HUES48 (cell line): ENCODE data around the gene LCOR.

Source experiments
- H3K27ac ChIP-seq: one replicate; pipeline ENCODE4 v1.7.0; 2013; ENCODE audit warnings: low read depth, low read length, inconsistent platforms
- H3K27me3 ChIP-seq: 2 replicates; pipeline ENCODE4 v1.6.1; 2013; ENCODE audit warnings: mild to moderate bottlenecking, low read length; ENCODE audit not compliant: control insufficient read depth, insufficient read depth
- H3K36me3 ChIP-seq: 2 replicates; pipeline ENCODE4 v1.6.1; 2013; ENCODE audit warnings: low read length; ENCODE audit not compliant: control insufficient read depth, insufficient read depth
- H3K4me1 ChIP-seq: 2 replicates; pipeline ENCODE4 v1.6.1; 2013; ENCODE audit warnings: mild to moderate bottlenecking, low read length; ENCODE audit not compliant: control insufficient read depth, insufficient read depth
- H3K4me3 ChIP-seq: 2 replicates; pipeline ENCODE4 v1.5.1; 2013; ENCODE audit warnings: mild to moderate bottlenecking, low read depth, low read length
- H3K9ac ChIP-seq: 2 replicates; pipeline ENCODE4 v1.6.1; 2013; ENCODE audit warnings: mild to moderate bottlenecking, low read depth, low read length, moderate library complexity
- H3K9me3 ChIP-seq: 2 replicates; pipeline ENCODE4 v1.6.1; 2013; ENCODE audit warnings: low read length; ENCODE audit not compliant: control insufficient read depth, insufficient read depth

LCOR gene

GRCh38 chr10:96890580-96890979 lies 58.5 kb downstream of the LCOR start:
- Histone ChIP-seq H3K4me1 (peaks cover 12% of the 10 kb centered on the region; the same call in 1 of the 2 replicates), H3K36me3 (no peaks in the 10 kb centered on the region; the same call in 1 of the 2 replicates), H3K27me3 (no peaks in the 10 kb centered on the region), H3K4me3 (no peak overlapping the region), H3K27ac (no peak overlapping the region), H3K9me3 (no peaks in the 10 kb centered on the region), H3K9ac (no peak overlapping the region)

- Histone ChIP-seq H3K27ac (no peak overlapping the region), H3K9ac (no peak overlapping the region), H3K36me3 (no peaks in the 10 kb centered on the region), H3K4me1 (peaks cover 15% of the 10 kb centered on the region), H3K4me3 (no peak overlapping the region), H3K27me3 (no peaks in the 10 kb centered on the region), H3K9me3 (no peaks in the 10 kb centered on the region)
These were observed 59.7 kb downstream of the LCOR start for GRCh38 chr10:96891840-96892239.

GRCh38 chr10:96895662-96896424 lies 63.7 kb downstream of the LCOR start:
- H3K27me3 ChIP-seq, result no peaks in the 10 kb centered on the region
- peaks cover 12% of the 10 kb centered on the region for H3K4me1 ChIP-seq
- no peaks in the 10 kb centered on the region for H3K9me3 ChIP-seq
- H3K36me3 ChIP-seq, result no peaks in the 10 kb centered on the region
- H3K27ac ChIP-seq, result no peak overlapping the region
- H3K4me3 ChIP-seq, result no peak overlapping the region
- no peak overlapping the region for H3K9ac ChIP-seq

GRCh38 chr10:96896884-96897589 lies 64.9 kb downstream of the LCOR start:
- Histone ChIP-seq H3K27ac (no peak overlapping the region), H3K4me1 (peaks cover 12% of the 10 kb centered on the region), H3K36me3 (no peaks in the 10 kb centered on the region), H3K9me3 (no peaks in the 10 kb centered on the region), H3K9ac (no peak overlapping the region), H3K4me3 (no peak overlapping the region), H3K27me3 (no peaks in the 10 kb centered on the region)

GRCh38 chr10:96902117-96902516 lies 70.0 kb downstream of the LCOR start:
- Histone ChIP-seq H3K9ac (no peak overlapping the region), H3K4me1 (peaks cover 28% of the 10 kb centered on the region), H3K36me3 (no peaks in the 10 kb centered on the region), H3K27ac (no peak overlapping the region), H3K9me3 (no peaks in the 10 kb centered on the region), H3K27me3 (no peaks in the 10 kb centered on the region), H3K4me3 (no peak overlapping the region)

GRCh38 chr10:96902731-96903358 lies 70.7 kb downstream of the LCOR start:
- Histone ChIP-seq H3K4me3 (no peak overlapping the region), H3K9me3 (no peaks in the 10 kb centered on the region), H3K9ac (no peak overlapping the region), H3K27ac (no peak overlapping the region), H3K27me3 (no peaks in the 10 kb centered on the region), H3K4me1 (peaks cover 25% of the 10 kb centered on the region), H3K36me3 (no peaks in the 10 kb centered on the region)

- no peaks in the 10 kb centered on the region for H3K9me3 ChIP-seq
These were observed 72.5 kb downstream of the LCOR start for GRCh38 chr10:96904648-96905047.

GRCh38 chr10:96906864-96907263 lies 74.8 kb downstream of the LCOR start:
- peak overlapping the region; percentile 7; the same call in 1 of the 2 replicates for H3K4me3 ChIP-seq
- peaks cover 33% of the 10 kb centered on the region for H3K4me1 ChIP-seq
- H3K27me3 ChIP-seq, result no peaks in the 10 kb centered on the region
- peak overlapping the region; percentile 13 for H3K27ac ChIP-seq
- no peak overlapping the region for H3K9ac ChIP-seq
- H3K9me3 ChIP-seq, result no peaks in the 10 kb centered on the region
- no peaks in the 10 kb centered on the region; the same call in 1 of the 2 replicates for H3K36me3 ChIP-seq

More at GRCh38 chr10:96904648-96905047, 72.5 kb downstream of the LCOR start:
- Histone ChIP-seq H3K4me1 (peaks cover 33% of the 10 kb centered on the region), H3K4me3 (no peak overlapping the region), H3K27me3 (no peaks in the 10 kb centered on the region), H3K9ac (no peak overlapping the region), H3K27ac (no peak overlapping the region), H3K36me3 (no peaks in the 10 kb centered on the region; the same call in 1 of the 2 replicates)

GRCh38 chr10:96910488-96911395 lies 78.6 kb downstream of the LCOR start:
- H3K9ac ChIP-seq, result no peak overlapping the region
- H3K4me3 ChIP-seq, result no peak overlapping the region
- H3K27ac ChIP-seq, result no peak overlapping the region
- H3K4me1 ChIP-seq, result peaks cover 22% of the 10 kb centered on the region
- no peaks in the 10 kb centered on the region for H3K27me3 ChIP-seq
- no peaks in the 10 kb centered on the region for H3K9me3 ChIP-seq
- H3K36me3 ChIP-seq, result peaks cover 2% of the 10 kb centered on the region; the same call in 1 of the 2 replicates

- no peak overlapping the region for H3K27ac ChIP-seq
- H3K27me3 ChIP-seq, result no peaks in the 10 kb centered on the region
- peaks cover 2% of the 10 kb centered on the region; the same call in 1 of the 2 replicates for H3K36me3 ChIP-seq
- H3K4me1 ChIP-seq, result peaks cover 8% of the 10 kb centered on the region; the same call in 1 of the 2 replicates
- H3K4me3 ChIP-seq, result no peak overlapping the region
- H3K9me3 ChIP-seq, result no peaks in the 10 kb centered on the region
- H3K9ac ChIP-seq, result no peak overlapping the region
These were observed 80.3 kb downstream of the LCOR start for GRCh38 chr10:96912405-96912804.
